GM15510 (cell line): ENCODE measurements around the gene ICA1L.

Source experiments
- POLR2A ChIP-seq: IDR thresholded peaks from 3 replicates; pipeline ENCODE4 v1.6.1; 2011; ENCODE audit warnings: borderline replicate concordance; ENCODE audit not compliant: insufficient read length; ENCODE audit errors: extremely low read depth

Gene ICA1L

GRCh38 chr2:202871300-202872141 is at the start of gene ICA1L:
ICA1L (minus strand) TSS chr2:202871766; CDS start chr2:202829009, 42,757 bp downstream.
- TF ChIP-seq POLR2A, result peak; percentile 32

- no peak for TF ChIP-seq POLR2A
Observed at GRCh38 chr2:202918860-202919259, 47.3 kb upstream of the ICA1L start.

GRCh38 chr2:202912342-202913201 is 41.0 kb upstream of the ICA1L start:
- peak; percentile 52 for TF ChIP-seq POLR2A

- peak; percentile 71 for TF ChIP-seq POLR2A
Observed at GRCh38 chr2:202911512-202912341, 40.2 kb upstream of the ICA1L start, which contains the start of the genes CARF and WDR12. CARF (plus strand) TSS chr2:202912275; CDS start chr2:202941903, 29,628 bp downstream. WDR12 (minus strand) TSS chr2:202911673; CDS start chr2:202911476, 197 bp downstream.

GRCh38 chr2:202911203-202911511 is 39.6 kb upstream of the ICA1L start:
- TF ChIP-seq POLR2A, result no peak

- no peak for TF ChIP-seq POLR2A
Observed at GRCh38 chr2:202910698-202911097, 39.1 kb upstream of the ICA1L start.

- no peak for TF ChIP-seq POLR2A
Observed at GRCh38 chr2:202909394-202910192, 38.0 kb upstream of the ICA1L start.

- no peak for TF ChIP-seq POLR2A
Observed at GRCh38 chr2:202908186-202908585, 36.6 kb upstream of the ICA1L start.

GRCh38 chr2:202885190-202885589 is 13.6 kb upstream of the ICA1L start:
- no peak for TF ChIP-seq POLR2A

- TF ChIP-seq POLR2A, result no peak
Observed at GRCh38 chr2:202883987-202884675, 12.6 kb upstream of the ICA1L start.

GRCh38 chr2:202881570-202881969 is 10.0 kb upstream of the ICA1L start:
- TF ChIP-seq POLR2A, result no peak

GRCh38 chr2:202877699-202878098 is 6.1 kb upstream of the ICA1L start:
- TF ChIP-seq POLR2A, result no peak

GRCh38 chr2:202870431-202871299 is 901 bp downstream of the ICA1L start:
- TF ChIP-seq POLR2A, result peak; percentile 25

GRCh38 chr2:202861987-202862386 is 9.6 kb downstream of the ICA1L start:
- TF ChIP-seq POLR2A, result no peak
